HepG2 (cell line): ENCODE measurements around the gene AHCY. TPM values are rescaled to one million over a fixed set of nuclear protein-coding genes. Genes with fewer than 3 reads are reported as not detected.

Experiments used
- ATAC-seq: fragments of 200-7000 bp; cut with Tn5 transposase; 3 replicates; pipeline ENCODE4 v1.9.1; 2020; ENCODE audit warnings: mild to moderate bottlenecking, moderate library complexity
- BruUV-seq: library from RNA; stranded (reverse); fragments of 400-500 nt; replicated peaks from 2 replicates; lab custom pipeline; 2021; lab: Mats Ljungman, UMichigan
- CTCF ChIA-PET: fragments of 300-600 bp; formaldehyde crosslinking; extraction: SDS; loops from one replicate; lab custom pipeline; 2021; ENCODE audit warnings: low total read pairs, inconsistent platforms, low intra/inter-chr PET ratio; lab: Yijun Ruan, JAX
- POLR2A ChIA-PET: fragments of 350-600 bp; sonication (Branson Sonifier 250); formaldehyde crosslinking; loops from one replicate; lab custom pipeline; 2020; ENCODE audit warnings: antibody characterized with exemption, inconsistent platforms; lab: Yijun Ruan, JAX
- DNase-seq: peaks from one replicate; pipeline ENCODE4 v3.0.0-alpha.2; 2015; ENCODE audit warnings: low spot score
- FAIRE-seq: peaks from 3 replicates; lab custom pipeline; 2011; peaks lifted over from hg19 to GRCh38; lab: Jason Lieb, UNC
- H2AFZ ChIP-seq: one replicate; pipeline ENCODE4 v1.6.1; 2011; ENCODE audit warnings: low read length, inconsistent platforms
- H3K27ac ChIP-seq: fragments of 300-600 bp; 3 replicates; pipeline ENCODE4 v1.8.0; 2011; ENCODE audit warnings: mixed run types, mild to moderate bottlenecking, mixed read lengths, low read length, inconsistent platforms; ENCODE audit not compliant: insufficient read depth; ENCODE audit errors: extremely low read length
- H3K27me3 ChIP-seq, 2 experiments: fragments of 200-600 bp in 1 of 2; 2 replicates in 1 of 2; 3 replicates in 1 of 2; pipeline versions ENCODE4 v1.6.0 to v1.8.0; 2011; ENCODE audit warnings: low read length in 2 of 2, mild to moderate bottlenecking in 2 of 2, moderate library complexity in 2 of 2, inconsistent platforms in 1 of 2; ENCODE audit not compliant: insufficient read depth in 2 of 2, control insufficient read depth in 1 of 2
- H3K36me3 ChIP-seq, 2 experiments: fragments of 200-600 bp in 1 of 2; replicated peaks in 1 of 2; 2 replicates in 1 of 2; 3 replicates in 1 of 2; pipeline versions ENCODE4 v1.5.1 to v1.8.0; 2011; ENCODE audit warnings: low read length in 2 of 2, inconsistent platforms in 1 of 2; ENCODE audit not compliant: insufficient read depth in 2 of 2, control insufficient read depth in 1 of 2
- H3K4me1 ChIP-seq: 2 replicates; pipeline ENCODE4 v1.5.1; 2012; ENCODE audit warnings: low read length, inconsistent platforms; ENCODE audit not compliant: insufficient read depth
- H3K4me2 ChIP-seq: 2 replicates; pipeline ENCODE4 v1.6.0; 2011; ENCODE audit warnings: low read depth, low read length, inconsistent platforms
- H3K4me3 ChIP-seq, 3 experiments: fragments of 200-600 bp in 1 of 3; sonication (generic), shearing (Covaris generic) in 1 of 3; replicated peaks in 1 of 3; 2 replicates each; pipeline ENCODE4 v1.5.1; 2011 to 2016; ENCODE audit warnings: low read length in 3 of 3, inconsistent platforms in 2 of 3, low read depth in 2 of 3, mild to moderate bottlenecking in 2 of 3, control low read depth in 1 of 3, mixed read lengths in 1 of 3; ENCODE audit not compliant: insufficient read depth in 1 of 3
- H3K79me2 ChIP-seq: one replicate; pipeline ENCODE4 v1.6.1; 2011; ENCODE audit warnings: low read length, inconsistent platforms; ENCODE audit not compliant: insufficient read depth
- H3K9ac ChIP-seq: 2 replicates; pipeline ENCODE4 v1.6.0; 2011; ENCODE audit warnings: mild to moderate bottlenecking, low read depth, low read length, inconsistent platforms; ENCODE audit not compliant: insufficient read depth
- H3K9me3 ChIP-seq: 2 replicates; pipeline ENCODE4 v1.5.1; 2012; ENCODE audit warnings: mild to moderate bottlenecking, low read length
- H4K20me1 ChIP-seq: 2 replicates; pipeline ENCODE4 v1.6.0; 2011; ENCODE audit warnings: inconsistent platforms, mild to moderate bottlenecking, low read length, moderate library complexity; ENCODE audit not compliant: insufficient read depth
- ATF7-NPFF ChIP-seq: sonication (generic); formaldehyde crosslinking; IDR thresholded peaks from 2 replicates; pipeline ENCODE4 v1.8.1; 2023; ENCODE audit warnings: mild to moderate bottlenecking, low read depth, missing genetic modification reagents, moderate library complexity
- ISX ChIP-seq: sonication (generic); formaldehyde crosslinking; conservative IDR thresholded peaks from 2 replicates; pipeline ENCODE4 v1.5.0; 2020; ENCODE audit warnings: missing genetic modification reagents
- NCOA2 ChIP-seq: sonication (generic); formaldehyde crosslinking; IDR thresholded peaks from 2 replicates; pipeline ENCODE4 v1.8.0; 2022; ENCODE audit warnings: inconsistent platforms
- NR2F6 ChIP-seq, 2 experiments: IDR thresholded peaks; 2 replicates each; pipeline ENCODE4 v1.6.1; 2016; ENCODE audit warnings: antibody characterized with exemption in 1 of 2, mild to moderate bottlenecking in 1 of 2
- RBAK ChIP-seq: sonication (generic); formaldehyde crosslinking; IDR thresholded peaks from 2 replicates; pipeline ENCODE4 v1.5.1; 2020; ENCODE audit warnings: mild to moderate bottlenecking, missing genetic modification reagents
- RBM22 ChIP-seq: fragments of 200-400 bp; formaldehyde crosslinking; optimal IDR thresholded peaks from 2 replicates; pipeline ENCODE3; 2017; ENCODE audit warnings: mild to moderate bottlenecking, low read length, moderate library complexity
- SMAD3 ChIP-seq: sonication (generic); formaldehyde crosslinking; IDR thresholded peaks from 2 replicates; pipeline ENCODE4 v1.4.0; 2020; ENCODE audit warnings: missing genetic modification reagents
- SPEN ChIP-seq: sonication (generic); formaldehyde crosslinking; IDR thresholded peaks from 2 replicates; pipeline ENCODE4 v1.5.1; 2020; ENCODE audit warnings: low read depth, mild to moderate bottlenecking, missing genetic modification reagents
- YEATS4 ChIP-seq: sonication (generic); formaldehyde crosslinking; IDR thresholded peaks from 2 replicates; pipeline ENCODE4 v1.4.0; 2020; ENCODE audit warnings: missing genetic modification reagents, borderline replicate concordance
- ZMYM3 ChIP-seq: sonication (generic); formaldehyde crosslinking; IDR thresholded peaks from 2 replicates; pipeline ENCODE4 v1.5.1; 2020; ENCODE audit warnings: mild to moderate bottlenecking, missing genetic modification reagents
- ZNF230 ChIP-seq: sonication (generic); formaldehyde crosslinking; IDR thresholded peaks from 2 replicates; pipeline ENCODE4 v1.4.0; 2020; ENCODE audit warnings: mild to moderate bottlenecking, missing genetic modification reagents
- ZNF253 ChIP-seq: sonication (generic); formaldehyde crosslinking; IDR thresholded peaks from 2 replicates; pipeline ENCODE4 v1.8.0; 2022; ENCODE audit warnings: mild to moderate bottlenecking, missing genetic modification reagents, borderline replicate concordance
- ZNF614 ChIP-seq: IDR thresholded peaks from 2 replicates; pipeline ENCODE4 v1.6.1; 2018; ENCODE audit warnings: missing biosample characterization, missing genetic modification reagents, inconsistent platforms, borderline replicate concordance
- ZNF644 ChIP-seq: IDR thresholded peaks from 2 replicates; pipeline ENCODE4 v1.6.1; 2016; ENCODE audit warnings: low read depth
- in situ Hi-C: cut with HindIII; loops from 2 replicates; pipeline ENCODE4 v1.10.0; 2017; ENCODE audit warnings: low pct_unique_long_range_greater_than_20kb; ENCODE audit not compliant: extremely low pct_ligation_motif_present
- intact Hi-C: fragments of 100-400 bp; cut with micrococcal nuclease; formaldehyde crosslinking; loops from one replicate; pipeline ENCODE4 v1.10.0; 2022; ENCODE audit not compliant: unreplicated experiment
- polyA plus RNA-seq, 8 experiments: library from polyadenylated mRNA; depleted of rRNA in 3 of 8; stranded (reverse) in 7 of 8; unstranded in 1 of 8; fragments of >200 nt; fragmentation: Illumina TruSeq in 4 of 8; extraction: Trizol in 4 of 8; gene quantifications; 2 replicates each; pipeline versions ENCODE4 v1.2.1 to v1.2.3, GENCODE V29; 2011 to 2016; ENCODE audit warnings: low read depth in 4 of 8, missing spikeins in 1 of 8, mixed read lengths in 1 of 8; ENCODE audit not compliant: insufficient read depth in 1 of 8
- total RNA-seq, 5 experiments: library from RNA; depleted of rRNA; stranded (reverse); fragments of >200 nt; fragmentation: Illumina TruSeq; extraction: Trizol; gene quantifications; 2 replicates each; pipeline ENCODE4 v1.2.3, GENCODE V29; 2016; ENCODE audit warnings: low read depth in 1 of 5
- TF ChIP-seq, protein P1 (sequence below): sonication (generic); formaldehyde crosslinking; IDR thresholded peaks from 2 replicates; pipeline ENCODE4 v1.5.0; 2020; ENCODE audit warnings: mild to moderate bottlenecking, missing genetic modification reagents, borderline replicate concordance
- TF ChIP-seq, protein P2 (sequence below): sonication (generic); formaldehyde crosslinking; IDR thresholded peaks from 2 replicates; pipeline ENCODE4 v1.4.0; 2020; ENCODE audit warnings: mild to moderate bottlenecking, missing genetic modification reagents

AHCY gene
- total and polyA plus RNA-seq, 2 of the 13 experiments (the other 11 are each of a cell fraction or from before 2014, with no cell fraction given) = 407 to 419 TPM

- FAIRE-seq = no peak
- Histone ChIP-seq H4K20me1 (no peaks in the 10 kb centered on the region), H3K27me3 (no peaks in the 10 kb centered on the region), H3K36me3 (no peaks in the 10 kb centered on the region), H3K4me3 (no peak overlapping the region), H3K9me3 (no peaks in the 10 kb centered on the region), H3K4me2 (no peak overlapping the region), H3K4me1 (peaks cover 6% of the 10 kb centered on the region; the same call in 1 of the 2 replicates), H2AFZ (no peak overlapping the region), H3K27ac (no peak overlapping the region), H3K79me2 (no peaks in the 10 kb centered on the region), H3K9ac (no peak overlapping the region)
- POLR2A ChIA-PET = no interaction called here
- no TSS peak for BruUV-seq
- intact Hi-C loops = no loop called here
- CTCF ChIA-PET = no interaction called here
- ATAC-seq = peak; percentile 40; the same call in 2 of the 3 replicates
- DNase-seq = no peak
- TF ChIP-seq NCOA2 (CRISPR knock-in tag) = no peak
- TF ChIP-seq SMAD3 (CRISPR knock-in tag) = no peak
- no peak for TF ChIP-seq ATF7-NPFF
- 0 out of 2 replicates have a peak, but pooled peaks have one; percentile 33 for TF ChIP-seq NR2F6 (IDR thresholded peaks at IDR 0.05)
- peak; percentile 41; the same call in 1 of the 2 replicates for TF ChIP-seq NR2F6 (CRISPR knock-in tag; IDR thresholded peaks at IDR 0.05)
- 0 out of 2 replicates have a peak, but pooled peaks have one; percentile 63 for TF ChIP-seq ZNF644
- TF ChIP-seq RBM22 = no peak
- TF ChIP-seq RBAK (CRISPR knock-in tag) = 0 out of 2 replicates have a peak, but pooled peaks have one; percentile 32
- TF ChIP-seq, protein P1, sequence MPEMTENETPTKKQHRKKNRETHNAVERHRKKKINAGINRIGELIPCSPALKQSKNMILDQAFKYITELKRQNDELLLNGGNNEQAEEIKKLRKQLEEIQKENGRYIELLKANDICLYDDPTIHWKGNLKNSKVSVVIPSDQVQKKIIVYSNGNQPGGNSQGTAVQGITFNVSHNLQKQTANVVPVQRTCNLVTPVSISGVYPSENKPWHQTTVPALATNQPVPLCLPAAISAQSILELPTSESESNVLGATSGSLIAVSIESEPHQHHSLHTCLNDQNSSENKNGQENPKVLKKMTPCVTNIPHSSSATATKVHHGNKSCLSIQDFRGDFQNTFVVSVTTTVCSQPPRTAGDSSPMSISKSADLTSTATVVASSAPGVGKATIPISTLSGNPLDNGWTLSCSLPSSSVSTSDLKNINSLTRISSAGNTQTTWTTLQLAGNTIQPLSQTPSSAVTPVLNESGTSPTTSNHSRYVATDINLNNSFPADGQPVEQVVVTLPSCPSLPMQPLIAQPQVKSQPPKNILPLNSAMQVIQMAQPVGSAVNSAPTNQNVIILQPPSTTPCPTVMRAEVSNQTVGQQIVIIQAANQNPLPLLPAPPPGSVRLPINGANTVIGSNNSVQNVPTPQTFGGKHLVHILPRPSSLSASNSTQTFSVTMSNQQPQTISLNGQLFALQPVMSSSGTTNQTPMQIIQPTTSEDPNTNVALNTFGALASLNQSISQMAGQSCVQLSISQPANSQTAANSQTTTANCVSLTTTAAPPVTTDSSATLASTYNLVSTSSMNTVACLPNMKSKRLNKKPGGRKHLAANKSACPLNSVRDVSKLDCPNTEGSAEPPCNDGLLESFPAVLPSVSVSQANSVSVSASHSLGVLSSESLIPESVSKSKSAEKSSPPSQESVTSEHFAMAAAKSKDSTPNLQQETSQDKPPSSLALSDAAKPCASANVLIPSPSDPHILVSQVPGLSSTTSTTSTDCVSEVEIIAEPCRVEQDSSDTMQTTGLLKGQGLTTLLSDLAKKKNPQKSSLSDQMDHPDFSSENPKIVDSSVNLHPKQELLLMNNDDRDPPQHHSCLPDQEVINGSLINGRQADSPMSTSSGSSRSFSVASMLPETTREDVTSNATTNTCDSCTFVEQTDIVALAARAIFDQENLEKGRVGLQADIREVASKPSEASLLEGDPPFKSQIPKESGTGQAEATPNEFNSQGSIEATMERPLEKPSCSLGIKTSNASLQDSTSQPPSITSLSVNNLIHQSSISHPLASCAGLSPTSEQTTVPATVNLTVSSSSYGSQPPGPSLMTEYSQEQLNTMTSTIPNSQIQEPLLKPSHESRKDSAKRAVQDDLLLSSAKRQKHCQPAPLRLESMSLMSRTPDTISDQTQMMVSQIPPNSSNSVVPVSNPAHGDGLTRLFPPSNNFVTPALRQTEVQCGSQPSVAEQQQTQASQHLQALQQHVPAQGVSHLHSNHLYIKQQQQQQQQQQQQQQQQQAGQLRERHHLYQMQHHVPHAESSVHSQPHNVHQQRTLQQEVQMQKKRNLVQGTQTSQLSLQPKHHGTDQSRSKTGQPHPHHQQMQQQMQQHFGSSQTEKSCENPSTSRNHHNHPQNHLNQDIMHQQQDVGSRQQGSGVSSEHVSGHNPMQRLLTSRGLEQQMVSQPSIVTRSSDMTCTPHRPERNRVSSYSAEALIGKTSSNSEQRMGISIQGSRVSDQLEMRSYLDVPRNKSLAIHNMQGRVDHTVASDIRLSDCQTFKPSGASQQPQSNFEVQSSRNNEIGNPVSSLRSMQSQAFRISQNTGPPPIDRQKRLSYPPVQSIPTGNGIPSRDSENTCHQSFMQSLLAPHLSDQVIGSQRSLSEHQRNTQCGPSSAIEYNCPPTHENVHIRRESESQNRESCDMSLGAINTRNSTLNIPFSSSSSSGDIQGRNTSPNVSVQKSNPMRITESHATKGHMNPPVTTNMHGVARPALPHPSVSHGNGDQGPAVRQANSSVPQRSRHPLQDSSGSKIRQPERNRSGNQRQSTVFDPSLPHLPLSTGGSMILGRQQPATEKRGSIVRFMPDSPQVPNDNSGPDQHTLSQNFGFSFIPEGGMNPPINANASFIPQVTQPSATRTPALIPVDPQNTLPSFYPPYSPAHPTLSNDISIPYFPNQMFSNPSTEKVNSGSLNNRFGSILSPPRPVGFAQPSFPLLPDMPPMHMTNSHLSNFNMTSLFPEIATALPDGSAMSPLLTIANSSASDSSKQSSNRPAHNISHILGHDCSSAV (CRISPR knock-in tag) = no peak
- TF ChIP-seq ZMYM3 = no peak
- TF ChIP-seq, protein P2, sequence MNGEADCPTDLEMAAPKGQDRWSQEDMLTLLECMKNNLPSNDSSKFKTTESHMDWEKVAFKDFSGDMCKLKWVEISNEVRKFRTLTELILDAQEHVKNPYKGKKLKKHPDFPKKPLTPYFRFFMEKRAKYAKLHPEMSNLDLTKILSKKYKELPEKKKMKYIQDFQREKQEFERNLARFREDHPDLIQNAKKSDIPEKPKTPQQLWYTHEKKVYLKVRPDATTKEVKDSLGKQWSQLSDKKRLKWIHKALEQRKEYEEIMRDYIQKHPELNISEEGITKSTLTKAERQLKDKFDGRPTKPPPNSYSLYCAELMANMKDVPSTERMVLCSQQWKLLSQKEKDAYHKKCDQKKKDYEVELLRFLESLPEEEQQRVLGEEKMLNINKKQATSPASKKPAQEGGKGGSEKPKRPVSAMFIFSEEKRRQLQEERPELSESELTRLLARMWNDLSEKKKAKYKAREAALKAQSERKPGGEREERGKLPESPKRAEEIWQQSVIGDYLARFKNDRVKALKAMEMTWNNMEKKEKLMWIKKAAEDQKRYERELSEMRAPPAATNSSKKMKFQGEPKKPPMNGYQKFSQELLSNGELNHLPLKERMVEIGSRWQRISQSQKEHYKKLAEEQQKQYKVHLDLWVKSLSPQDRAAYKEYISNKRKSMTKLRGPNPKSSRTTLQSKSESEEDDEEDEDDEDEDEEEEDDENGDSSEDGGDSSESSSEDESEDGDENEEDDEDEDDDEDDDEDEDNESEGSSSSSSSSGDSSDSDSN (CRISPR knock-in tag) = no peak
- peak; percentile 24; the same call in 1 of the 2 replicates for TF ChIP-seq ZNF614 (CRISPR knock-in tag)
- TF ChIP-seq ZNF230 (CRISPR knock-in tag) = no peak
- no peak for TF ChIP-seq YEATS4 (CRISPR knock-in tag)
- TF ChIP-seq ZNF253 = no peak
- TF ChIP-seq ISX (CRISPR knock-in tag) = no peak
- no peak for TF ChIP-seq SPEN (CRISPR knock-in tag)
- in situ Hi-C loops = no loop called here
Observed at GRCh38 chr20:34233687-34234086, 69.5 kb downstream of the AHCY start.
